HG02763 (cell line): Measurements from ENCODE around the gene ZFP36.
"Not testable (repeated sequence)": the region's sequence is repeated elsewhere in the genome, so short reads cannot be mapped to it uniquely, and the experiment has no call there.

Experiments
- ATAC-seq: cut with Tn5 transposase; IDR thresholded peaks from one replicate; pipeline ENCODE4 v1.9.1; 2021; ENCODE audit warnings: mild to moderate bottlenecking, moderate library complexity; ENCODE audit not compliant: unreplicated experiment

Gene ZFP36, protein sequence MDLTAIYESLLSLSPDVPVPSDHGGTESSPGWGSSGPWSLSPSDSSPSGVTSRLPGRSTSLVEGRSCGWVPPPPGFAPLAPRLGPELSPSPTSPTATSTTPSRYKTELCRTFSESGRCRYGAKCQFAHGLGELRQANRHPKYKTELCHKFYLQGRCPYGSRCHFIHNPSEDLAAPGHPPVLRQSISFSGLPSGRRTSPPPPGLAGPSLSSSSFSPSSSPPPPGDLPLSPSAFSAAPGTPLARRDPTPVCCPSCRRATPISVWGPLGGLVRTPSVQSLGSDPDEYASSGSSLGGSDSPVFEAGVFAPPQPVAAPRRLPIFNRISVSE

DNA sequence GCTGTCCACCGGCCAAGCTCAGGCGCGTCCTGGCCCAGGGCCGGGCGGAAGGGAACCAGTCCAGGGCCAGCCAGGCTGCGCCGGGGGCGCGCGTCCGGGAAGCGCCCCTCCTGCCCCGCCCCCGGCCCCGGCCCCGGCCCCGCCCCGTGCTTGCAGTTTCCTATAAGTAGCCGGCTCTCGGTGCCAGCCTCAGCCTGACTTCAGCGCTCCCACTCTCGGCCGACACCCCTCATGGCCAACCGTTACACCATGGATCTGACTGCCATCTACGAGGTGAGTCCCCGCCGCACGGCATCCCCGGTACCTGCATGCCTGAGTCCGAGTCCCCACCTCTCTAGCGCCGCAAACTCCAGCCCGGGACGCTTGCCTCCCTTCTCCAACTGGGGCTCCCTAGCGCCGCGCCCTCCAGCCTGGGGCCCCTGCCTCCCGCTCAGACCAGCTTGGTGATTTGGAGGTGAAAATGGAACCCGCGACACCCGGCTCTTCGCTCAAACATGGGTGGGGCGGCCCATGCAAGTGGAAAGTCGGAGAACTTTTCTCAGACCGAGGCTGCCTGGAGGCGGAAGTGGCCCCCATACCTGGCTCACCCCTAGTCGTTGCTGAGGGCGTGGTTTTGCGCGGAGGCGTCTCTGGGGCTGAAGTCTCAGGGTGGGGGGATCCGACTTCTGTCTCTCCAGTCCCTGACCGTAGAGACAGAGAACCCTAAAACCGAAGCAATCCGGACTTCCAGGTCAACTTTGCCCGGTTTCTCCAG lies at the start of gene ZFP36:
ZFP36 (plus strand) TSS at position 192 of the 754 bp plus-strand sequence; CDS start at position 250, 58 bp downstream.
- ATAC-seq: peak; percentile 16

DNA sequence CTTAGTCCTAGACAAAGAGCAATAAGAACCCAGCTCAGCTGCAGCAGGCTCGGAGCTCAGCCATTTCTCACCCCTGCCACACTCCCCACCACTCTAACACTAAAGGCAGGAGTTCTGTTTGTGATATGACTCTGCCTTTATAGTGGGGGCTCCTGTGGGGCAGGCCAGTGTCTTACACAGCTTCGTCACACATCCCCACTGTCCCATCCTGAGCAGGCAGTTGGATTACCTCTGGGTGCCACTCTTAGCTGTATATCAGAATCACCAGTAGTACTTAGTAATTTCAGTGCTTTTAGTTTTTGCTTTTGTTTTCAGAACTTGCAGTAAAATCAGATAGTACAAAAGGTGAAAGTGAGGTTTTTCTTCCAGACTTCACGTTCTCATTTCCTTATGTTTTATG lies 47.6 kb upstream of the ZFP36 start:
- no peak for ATAC-seq

DNA sequence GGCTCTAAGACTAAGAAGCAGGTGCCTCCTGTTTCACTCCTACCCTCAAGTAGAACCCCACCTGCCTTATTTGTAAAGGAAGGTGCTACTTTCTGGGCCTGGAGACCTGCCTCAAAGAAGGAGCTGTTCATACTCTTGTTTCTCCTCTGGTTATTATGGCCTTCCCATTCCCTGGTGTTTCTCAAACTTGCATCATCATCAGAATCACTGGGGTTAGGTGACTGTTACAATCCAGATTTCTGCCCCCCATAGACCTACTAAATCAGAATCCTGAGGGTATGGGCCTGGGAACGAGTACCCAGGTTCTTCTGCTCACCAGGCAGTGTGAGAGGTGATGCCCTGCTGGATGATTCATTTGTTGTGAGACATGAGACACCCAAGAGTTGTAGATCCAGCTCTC lies 46.0 kb upstream of the ZFP36 start:
- no peak for ATAC-seq

DNA sequence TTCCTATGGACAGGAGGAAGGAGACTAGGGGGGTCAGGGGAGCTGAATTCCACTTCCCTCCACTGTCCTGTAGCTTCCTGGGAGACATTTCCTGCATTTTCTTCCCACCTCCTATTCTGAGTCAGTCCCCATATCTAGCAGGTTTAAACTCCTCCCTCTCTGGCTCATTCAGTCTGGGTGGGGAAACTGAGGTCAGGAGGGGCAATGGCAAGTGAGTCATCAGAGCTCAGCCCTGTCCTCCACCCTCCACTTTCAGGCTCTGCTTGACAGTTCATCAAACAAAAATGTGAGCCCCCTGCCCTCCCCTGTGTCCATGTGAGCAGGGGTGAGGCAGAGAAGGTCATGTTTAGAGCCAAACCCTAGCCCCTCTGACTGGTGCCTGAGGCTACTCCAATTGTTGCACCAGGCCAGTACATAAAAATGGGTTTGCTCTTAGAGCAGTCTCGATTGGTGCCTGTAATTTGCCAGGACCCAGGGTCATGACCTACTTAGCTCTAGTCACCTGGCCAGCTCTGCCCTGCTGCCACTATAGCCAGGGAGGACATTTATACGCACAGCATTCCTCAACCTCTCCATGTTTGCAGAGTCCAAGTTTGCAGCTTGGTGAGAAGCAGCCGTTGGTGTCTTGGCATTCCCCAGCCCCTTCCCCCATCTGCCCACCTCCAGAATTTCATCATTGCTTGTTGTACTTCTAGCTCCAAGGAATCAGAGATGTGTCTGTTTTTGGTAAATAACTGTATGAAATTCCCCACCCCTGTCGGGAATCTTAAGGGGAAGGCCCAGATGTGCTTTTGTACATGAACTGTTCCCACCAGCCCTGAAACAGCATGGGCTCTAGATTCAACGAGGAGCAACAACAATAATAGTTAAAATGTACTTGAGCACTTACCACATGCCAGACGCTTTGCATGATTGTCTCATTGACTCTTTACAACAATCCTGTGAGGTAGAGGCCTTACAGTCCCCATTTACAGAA lies 43.7 kb upstream of the ZFP36 start:
- ATAC-seq: no peak

DNA sequence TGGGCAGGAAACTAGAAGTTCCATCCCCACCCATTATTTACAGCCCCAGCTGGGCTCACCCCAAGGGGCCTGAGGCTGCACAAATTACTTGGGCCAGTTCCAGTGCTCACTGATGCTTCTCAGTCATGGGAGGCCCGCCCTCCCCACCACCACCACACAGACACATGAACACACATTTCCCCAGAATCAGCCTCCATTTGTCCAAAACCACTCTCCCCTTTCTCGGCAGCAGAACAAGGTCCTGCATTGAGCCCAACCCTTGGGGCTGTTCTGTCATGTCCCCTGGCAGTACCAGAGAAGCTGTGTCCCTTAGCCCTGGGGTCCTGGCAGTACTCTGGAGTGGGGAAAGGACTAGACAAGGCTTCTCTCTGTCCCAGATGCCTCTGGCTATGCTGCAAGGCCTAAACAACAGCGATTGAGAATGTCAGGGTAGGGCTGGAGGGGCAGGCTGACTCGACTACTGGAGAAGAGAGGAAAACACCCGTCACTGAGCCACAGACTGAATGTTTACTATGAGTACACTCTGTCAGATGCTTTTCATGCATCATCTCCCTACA lies 42.7 kb upstream of the ZFP36 start:
- ATAC-seq: no peak

DNA sequence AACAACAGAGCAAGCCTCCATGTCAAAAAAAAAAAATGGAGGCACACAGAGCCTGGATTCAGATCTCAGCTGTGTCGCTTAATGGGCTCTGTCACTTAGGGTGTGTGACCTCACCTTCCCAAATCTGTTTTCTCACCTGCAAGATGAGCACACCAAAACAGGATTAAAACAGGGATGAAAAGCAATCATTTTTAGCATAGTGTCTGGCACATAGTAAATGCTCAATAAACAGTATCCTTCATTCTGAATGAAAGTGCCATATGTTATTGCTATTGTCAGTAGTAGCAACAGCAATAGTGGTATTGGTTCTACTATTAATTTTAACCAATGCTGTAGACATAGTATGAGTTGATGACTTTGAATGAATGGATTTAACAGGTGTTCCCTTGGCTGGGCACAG lies 41.1 kb upstream of the ZFP36 start:
- no peak for ATAC-seq

DNA sequence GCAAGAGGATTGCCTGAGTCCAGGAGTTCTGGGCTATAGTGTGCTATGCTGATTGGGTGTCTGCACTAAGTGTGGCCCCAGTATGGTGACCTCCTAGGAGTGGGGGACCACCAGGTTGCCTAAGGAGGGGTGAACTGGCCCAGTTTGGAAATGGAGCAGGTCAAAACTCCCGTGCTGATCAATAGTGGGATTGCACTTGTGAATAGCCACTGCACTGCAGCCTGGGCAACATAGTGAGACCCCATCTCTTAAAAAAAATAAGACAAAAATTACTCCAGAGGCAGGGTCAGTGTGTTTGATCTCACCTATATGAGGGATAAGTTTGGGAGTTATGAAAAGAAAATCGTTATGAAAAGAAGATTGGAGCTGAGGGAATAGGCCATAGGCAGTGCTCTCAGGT lies 37.4 kb upstream of the ZFP36 start:
- ATAC-seq: no peak

DNA sequence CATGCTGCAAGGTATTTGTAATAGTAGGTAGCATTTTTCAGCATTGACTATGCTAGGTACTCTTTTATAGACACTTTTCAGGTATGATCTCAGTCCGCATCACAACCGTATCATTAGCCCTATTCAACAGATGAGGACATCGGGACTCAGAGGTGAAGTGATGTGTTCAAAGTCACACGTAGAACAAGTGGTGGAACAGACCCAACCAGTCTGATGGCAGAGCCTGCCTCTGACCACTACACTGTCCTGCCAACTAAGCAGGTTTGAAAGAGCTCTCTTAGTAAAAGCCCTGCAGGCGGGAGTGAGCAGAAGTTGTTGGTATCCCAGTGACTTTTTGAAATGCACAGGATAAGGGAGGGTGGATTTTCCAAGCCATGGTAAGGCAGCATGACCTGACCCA lies 35.9 kb upstream of the ZFP36 start:
- ATAC-seq: no peak

DNA sequence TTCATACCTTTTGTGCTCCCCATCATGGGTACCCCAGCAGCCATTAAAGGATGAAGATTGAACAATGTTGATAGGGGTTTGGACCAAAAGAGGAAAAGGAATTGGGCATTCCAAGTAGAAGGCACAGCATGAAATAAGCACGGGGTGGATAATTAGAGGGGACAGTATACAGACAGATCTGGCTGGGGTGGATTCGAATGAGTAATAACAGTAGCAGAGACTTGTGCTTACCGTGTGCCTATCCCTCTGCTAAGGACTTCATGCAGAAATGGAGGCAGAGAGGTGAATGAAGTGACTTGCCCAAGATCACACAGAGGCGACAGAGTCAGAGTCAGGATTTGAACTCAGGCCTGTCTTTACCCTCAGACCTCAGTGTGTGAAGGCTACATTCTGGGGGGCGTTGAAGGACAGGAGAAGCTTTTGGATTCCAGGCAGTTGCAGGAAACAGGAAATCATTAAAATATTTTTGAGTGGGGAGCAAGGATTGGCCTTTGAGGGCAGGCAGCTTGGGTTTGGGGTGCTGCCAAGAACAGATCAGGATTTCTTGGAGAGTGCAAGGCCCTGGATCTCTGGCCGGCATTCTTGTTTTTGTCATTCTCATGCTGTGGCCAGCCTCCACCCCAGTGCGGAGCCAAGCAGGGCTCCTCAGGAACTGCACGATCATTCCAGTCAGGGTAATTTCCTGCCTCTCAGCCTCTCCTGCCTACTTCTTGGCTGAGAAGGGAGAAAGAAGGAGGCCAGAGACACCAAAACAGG lies 34.4 kb upstream of the ZFP36 start:
- no peak for ATAC-seq

DNA sequence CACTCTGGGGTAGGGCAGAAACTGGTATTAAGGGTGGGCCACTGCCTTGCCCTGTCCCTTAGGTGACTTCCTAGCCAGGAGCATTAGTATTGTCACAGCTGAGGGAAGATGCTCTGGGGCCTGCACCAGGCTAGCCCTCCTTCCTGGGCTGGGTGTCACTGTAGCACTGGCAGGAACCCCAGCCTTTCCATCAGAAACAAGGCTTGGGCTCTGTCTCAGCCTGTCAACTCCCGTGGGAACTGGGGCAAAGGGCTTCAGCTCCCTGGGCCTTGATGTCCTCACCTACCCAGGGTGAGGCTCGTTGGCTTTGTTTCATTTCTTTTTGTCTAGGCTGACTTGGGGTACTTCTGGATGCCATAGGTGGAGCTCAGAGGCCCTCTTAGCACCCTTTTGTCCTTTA lies 33.7 kb upstream of the ZFP36 start:
- no peak for ATAC-seq

DNA sequence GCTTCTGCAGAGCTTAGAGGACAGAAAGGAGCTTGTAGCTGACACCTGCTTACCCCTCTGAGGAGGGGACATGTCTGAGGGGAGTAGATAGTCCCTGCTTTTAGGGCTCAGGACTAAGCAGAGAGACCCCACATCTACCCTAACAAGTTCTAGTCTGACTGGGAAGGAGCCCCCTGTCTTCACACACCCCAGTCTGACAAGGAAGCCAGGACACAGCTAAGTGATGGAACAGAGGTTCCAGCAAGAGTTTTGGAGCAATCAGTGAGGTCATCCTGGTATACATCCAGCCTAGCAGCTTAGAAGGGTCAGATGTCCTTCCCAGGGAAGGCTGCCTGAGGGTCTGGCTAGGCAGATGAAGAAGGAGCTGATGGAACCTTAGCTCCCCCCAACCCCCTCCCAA lies 30.7 kb upstream of the ZFP36 start:
- ATAC-seq: no peak

DNA sequence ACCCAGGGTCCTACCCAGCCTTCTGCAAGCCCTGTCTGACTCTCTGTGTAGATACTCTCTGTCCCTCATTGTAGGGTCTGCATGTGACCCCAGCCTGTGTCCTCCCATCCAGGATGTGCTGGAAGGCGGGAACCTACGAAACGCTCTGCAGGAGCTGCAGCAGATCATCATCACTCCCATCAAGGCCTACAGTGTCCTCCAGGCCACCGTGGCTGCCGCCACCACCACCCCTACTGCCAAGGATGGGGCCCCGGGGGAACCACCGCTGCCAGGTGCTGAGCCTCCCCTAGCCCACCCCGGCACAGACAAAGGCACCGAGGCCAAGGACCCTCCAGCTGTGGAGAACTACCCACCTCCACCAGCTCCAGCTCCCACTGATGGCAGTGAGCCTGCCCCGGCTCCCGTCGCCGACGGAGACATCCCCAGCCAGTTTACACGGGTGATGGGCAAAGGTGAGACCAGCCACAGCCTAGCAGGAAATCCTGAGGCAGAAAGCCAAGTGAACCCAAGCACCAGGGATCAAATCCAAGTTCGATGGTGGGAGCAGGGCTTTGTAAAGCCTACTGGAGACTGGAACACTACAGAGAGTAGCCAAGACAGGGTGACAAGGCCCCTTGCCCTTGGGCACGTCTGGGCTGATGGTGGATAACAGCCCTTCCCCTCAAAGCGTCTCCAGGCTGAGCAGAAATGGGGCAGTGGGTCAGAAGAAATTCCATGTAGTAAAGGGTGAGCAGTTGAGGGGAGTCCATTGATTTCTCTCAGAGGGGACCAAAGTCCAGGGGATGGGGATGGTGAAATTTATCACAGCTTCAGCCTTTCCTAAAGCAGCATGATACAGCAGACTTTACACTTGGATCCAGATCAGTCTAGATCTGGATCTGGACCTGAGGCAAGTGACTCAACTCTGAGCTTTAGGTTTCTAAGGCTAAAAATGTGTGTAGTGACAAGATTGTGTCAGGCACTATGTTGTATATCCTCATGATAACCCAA lies 29.0 kb upstream of the ZFP36 start:
- no peak for ATAC-seq

DNA sequence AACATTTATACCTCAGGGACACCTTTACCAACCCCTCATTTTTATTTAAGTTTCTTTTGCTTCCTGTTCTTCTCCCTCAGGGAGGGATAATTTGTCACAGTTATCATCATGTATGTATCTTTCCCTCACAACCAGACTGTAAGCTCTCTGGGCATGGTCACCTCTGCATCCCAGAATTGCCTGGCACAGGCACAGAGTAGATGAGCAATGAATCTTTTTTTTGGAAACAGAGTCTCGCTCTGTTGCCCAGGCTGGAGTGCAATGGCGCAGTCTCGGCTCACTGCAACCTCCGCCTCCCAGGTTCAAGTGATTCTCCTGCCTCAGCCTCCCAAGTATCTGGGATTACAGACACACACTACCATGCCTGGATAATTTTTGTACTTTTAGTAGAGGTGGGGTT lies 27.3 kb upstream of the ZFP36 start:
- ATAC-seq: not testable (repeated sequence)

DNA sequence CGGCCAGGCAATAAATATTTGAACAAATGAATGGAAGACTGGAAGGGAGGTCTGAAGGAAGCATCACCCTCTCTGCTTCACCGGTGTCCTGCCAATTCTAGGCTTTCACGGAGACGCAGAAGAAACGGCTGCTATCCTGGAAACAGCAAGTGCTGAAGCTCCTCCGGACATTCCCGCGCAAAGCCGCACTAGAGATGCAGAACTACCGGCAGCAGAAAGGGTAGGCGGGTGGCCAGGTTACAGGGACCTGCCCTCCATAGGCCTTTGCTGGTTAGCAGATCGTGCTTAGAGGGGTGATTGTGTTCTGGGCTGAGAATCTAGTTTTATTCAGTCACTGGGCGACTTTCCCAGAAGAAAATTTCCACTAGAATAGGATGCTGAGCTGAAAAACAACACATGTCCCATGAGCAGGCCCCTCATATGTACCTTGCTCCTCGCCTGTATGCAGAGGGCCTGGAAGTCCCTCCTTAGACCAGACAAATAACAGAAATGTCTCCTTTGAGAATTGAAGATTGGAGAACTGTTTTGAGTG lies 26.7 kb upstream of the ZFP36 start:
- ATAC-seq: no peak

DNA sequence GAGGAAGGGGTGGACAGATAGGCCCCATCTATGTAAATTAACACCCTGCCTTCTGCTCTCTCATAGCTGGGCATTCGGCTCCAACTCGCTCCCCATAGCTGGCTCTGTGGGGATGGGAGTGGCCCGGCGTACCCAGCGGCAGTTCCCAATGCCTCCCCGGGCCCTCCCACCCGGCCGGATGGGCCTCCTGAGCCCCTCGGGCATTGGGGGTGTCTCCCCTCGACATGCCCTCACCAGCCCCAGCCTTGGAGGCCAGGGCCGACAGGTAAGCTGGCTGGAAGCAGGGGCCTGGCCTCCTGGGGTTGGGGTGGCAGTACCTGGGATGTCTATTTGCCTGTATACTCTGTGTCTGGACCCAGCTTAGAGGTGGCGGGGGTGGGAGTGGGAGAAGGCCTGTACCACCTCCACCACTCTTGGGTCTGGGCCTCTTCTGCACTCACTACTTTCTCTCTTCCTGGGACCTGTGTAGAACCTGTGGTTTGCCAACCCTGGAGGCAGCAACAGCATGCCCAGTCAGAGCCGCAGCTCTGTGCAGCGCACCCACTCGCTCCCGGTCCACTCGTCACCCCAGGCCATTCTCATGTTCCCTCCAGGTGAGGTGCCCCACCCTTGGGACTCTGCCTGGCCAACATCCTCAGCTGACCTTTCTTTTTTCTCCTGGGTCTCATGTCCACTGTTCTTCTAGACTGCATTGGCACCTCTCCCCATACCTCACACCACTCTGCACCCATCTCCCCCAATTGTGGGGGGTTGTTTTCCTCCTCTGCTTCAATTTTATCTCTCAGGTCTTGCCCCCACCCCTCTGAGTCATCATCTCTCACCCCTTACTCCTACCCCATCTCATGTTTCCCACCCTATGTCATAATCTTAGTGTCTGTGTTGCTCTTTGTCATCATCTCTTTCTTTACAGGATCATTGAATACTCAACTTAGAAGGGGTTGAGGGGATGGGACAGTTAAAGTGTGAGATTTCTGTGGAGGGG lies 25.8 kb upstream of the ZFP36 start:
- ATAC-seq: no peak

DNA sequence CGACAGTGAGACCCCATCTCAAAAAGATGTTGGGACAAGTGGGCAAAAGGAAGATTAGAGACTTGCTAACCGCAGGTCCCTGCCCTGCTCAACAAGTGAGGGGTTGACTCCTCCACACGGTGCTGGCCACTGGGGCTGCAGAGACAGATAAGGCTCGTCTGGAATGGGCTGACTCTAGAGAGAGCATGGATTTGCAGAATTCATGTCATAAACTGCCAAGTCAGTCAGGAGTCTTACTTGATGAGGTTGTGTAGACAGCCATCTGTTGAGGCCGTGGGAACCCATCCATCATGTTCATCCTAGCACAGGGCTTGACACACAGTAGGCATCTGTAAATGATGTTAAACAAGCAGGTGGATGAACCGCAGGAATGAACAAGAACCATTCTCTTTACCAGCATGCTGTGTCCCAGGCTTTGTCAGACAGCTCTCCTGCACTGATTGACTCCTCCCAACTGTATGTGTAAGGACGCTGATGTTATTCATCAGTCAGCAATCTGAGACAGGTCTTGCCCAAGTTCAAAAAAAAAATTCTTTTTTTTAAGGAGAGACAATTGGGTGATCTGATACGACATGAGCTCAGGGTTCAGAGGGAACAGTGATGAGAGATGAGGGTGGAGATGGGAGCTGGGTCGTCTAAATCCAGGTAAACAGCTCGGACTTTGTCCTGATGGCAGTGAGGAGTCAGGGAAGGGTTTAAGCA lies 24.6 kb upstream of the ZFP36 start:
- ATAC-seq: no peak
